Activated CD8-positive, alpha-beta T cell treated with anti-CD3 and anti-CD28 coated beads for 36 hours (primary cell): Measurements from ENCODE around the gene SLC26A2. TPM values are rescaled to one million over a fixed set of nuclear protein-coding genes. Genes with fewer than 3 reads are reported as not detected.

Experiments used
- ATAC-seq: fragments of 200-7000 bp; cut with Tn5 transposase; one replicate; pipeline ENCODE4 v1.10.0; 2021; ENCODE audit warnings: mild to moderate bottlenecking, moderate library complexity
- CTCF ChIA-PET: fragments of 350-600 bp; sonication (Branson Sonifier 250); formaldehyde crosslinking; loops from one replicate; lab custom pipeline; 2021; ENCODE audit warnings: antibody characterized with exemption; lab: Charles Lee
- POLR2A ChIA-PET: fragments of 350-600 bp; sonication (Branson Sonifier 250); formaldehyde crosslinking; loops from one replicate; lab custom pipeline; 2021; ENCODE audit warnings: antibody characterized with exemption; lab: Charles Lee
- DNase-seq: peaks from one replicate; pipeline ENCODE4 v3.0.0-alpha.2; 2020
- H3K27ac Mint-ChIP-seq: one replicate; pipeline ENCODE4 v1.8.0; 2021; ENCODE audit warnings: mild to moderate bottlenecking, mixed read lengths
- H3K27me3 Mint-ChIP-seq: one replicate; pipeline ENCODE4 v1.8.0; 2021; ENCODE audit warnings: mixed read lengths
- H3K36me3 Mint-ChIP-seq: one replicate; pipeline ENCODE4 v1.8.0; 2021; ENCODE audit warnings: low read depth, mixed read lengths
- H3K4me1 Mint-ChIP-seq: one replicate; pipeline ENCODE4 v1.8.0; 2021; ENCODE audit warnings: low read depth, mixed read lengths
- H3K4me3 Mint-ChIP-seq: one replicate; pipeline ENCODE4 v1.8.0; 2021; ENCODE audit warnings: mild to moderate bottlenecking, moderate library complexity, mixed read lengths
- H3K9me3 Mint-ChIP-seq: one replicate; pipeline ENCODE4 v1.8.0; 2021; ENCODE audit warnings: mixed read lengths
- intact Hi-C: fragments of 100-400 bp; cut with micrococcal nuclease; formaldehyde crosslinking; loops from one replicate; pipeline ENCODE4 v1.10.0; 2022
- total RNA-seq, 2 experiments: library from RNA; stranded (reverse); gene quantifications; one replicate each; pipeline ENCODE4 v1.2.3, GENCODE V29; 2021
- TF ChIP-seq, protein P1 (sequence below): fragments of 200-600 bp; IDR thresholded peaks from one replicate; pipeline ENCODE4 v1.8.0; 2022; ENCODE audit warnings: antibody characterized with exemption, mild to moderate bottlenecking

Gene SLC26A2
- total RNA-seq, 2 experiments from 2014 or later: 5.0 to 5.3 TPM

- TF ChIP-seq, protein P1, sequence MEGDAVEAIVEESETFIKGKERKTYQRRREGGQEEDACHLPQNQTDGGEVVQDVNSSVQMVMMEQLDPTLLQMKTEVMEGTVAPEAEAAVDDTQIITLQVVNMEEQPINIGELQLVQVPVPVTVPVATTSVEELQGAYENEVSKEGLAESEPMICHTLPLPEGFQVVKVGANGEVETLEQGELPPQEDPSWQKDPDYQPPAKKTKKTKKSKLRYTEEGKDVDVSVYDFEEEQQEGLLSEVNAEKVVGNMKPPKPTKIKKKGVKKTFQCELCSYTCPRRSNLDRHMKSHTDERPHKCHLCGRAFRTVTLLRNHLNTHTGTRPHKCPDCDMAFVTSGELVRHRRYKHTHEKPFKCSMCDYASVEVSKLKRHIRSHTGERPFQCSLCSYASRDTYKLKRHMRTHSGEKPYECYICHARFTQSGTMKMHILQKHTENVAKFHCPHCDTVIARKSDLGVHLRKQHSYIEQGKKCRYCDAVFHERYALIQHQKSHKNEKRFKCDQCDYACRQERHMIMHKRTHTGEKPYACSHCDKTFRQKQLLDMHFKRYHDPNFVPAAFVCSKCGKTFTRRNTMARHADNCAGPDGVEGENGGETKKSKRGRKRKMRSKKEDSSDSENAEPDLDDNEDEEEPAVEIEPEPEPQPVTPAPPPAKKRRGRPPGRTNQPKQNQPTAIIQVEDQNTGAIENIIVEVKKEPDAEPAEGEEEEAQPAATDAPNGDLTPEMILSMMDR: no peak
- ATAC-seq (no peak), DNase-seq (no peak)
- H3K27me3 Mint-ChIP-seq: peaks cover 2% of the 10 kb centered on the region
- H3K9me3 Mint-ChIP-seq: no peaks in the 10 kb centered on the region
- no peak overlapping the region for H3K4me3 Mint-ChIP-seq
- ChIA-PET CTCF (interaction anchor here (1.7 kb wide), 1 partner anchor 68 kb away, joined by 5 read pairs; no protein-coding TSS in a partner anchor), POLR2A (interaction anchor here (1.0 kb wide), 1 partner anchor 12 kb away, joined by 3 read pairs; no protein-coding TSS in a partner anchor)
- intact Hi-C loops: no loop called here
- no peaks in the 10 kb centered on the region for H3K4me1 Mint-ChIP-seq
- no peak overlapping the region for H3K27ac Mint-ChIP-seq
- no peaks in the 10 kb centered on the region for H3K36me3 Mint-ChIP-seq
Observed at GRCh38 chr5:149922950-149923349, 37.6 kb upstream of the SLC26A2 start.

DNA sequence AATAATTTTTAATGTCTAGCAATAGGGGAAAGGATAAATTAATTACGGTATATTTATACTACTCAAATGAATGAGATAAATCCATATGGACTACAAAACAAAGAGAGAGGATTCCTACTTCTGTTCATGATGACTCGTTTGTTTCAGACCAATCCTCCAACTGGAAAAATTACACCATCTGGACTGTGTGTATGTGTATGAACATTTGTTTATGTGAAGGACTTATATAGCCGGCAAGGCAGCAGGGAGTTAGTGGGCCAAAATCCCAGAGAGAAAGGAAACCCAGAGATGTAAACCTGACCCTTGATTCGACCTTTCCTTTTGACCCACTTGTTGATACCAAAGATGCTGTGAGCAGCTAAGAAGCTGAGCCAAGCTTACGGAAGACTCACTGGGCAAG lies 36.1 kb upstream of the SLC26A2 start:
- no peak overlapping the region for H3K27ac Mint-ChIP-seq
- peaks cover 2% of the 10 kb centered on the region for H3K27me3 Mint-ChIP-seq
- H3K4me3 Mint-ChIP-seq: no peak overlapping the region
- TF ChIP-seq, protein P1: no peak
- H3K36me3 Mint-ChIP-seq: no peaks in the 10 kb centered on the region
- ATAC-seq: no peak
- H3K4me1 Mint-ChIP-seq: no peaks in the 10 kb centered on the region
- intact Hi-C loops: no loop called here
- no peaks in the 10 kb centered on the region for H3K9me3 Mint-ChIP-seq
- ChIA-PET POLR2A (no interaction called here), CTCF (no interaction called here)
- no peak for DNase-seq

GRCh38 chr5:149930043-149930748 lies 30.4 kb upstream of the SLC26A2 start:
- Mint-ChIP-seq H3K4me1 (peaks cover 3% of the 10 kb centered on the region), H3K27ac (no peak overlapping the region), H3K9me3 (no peaks in the 10 kb centered on the region), H3K27me3 (peaks cover 15% of the 10 kb centered on the region), H3K36me3 (no peaks in the 10 kb centered on the region), H3K4me3 (no peak overlapping the region)
- TF ChIP-seq, protein P1: no peak
- no peak for DNase-seq
- intact Hi-C loops: no loop called here
- no peak for ATAC-seq
- CTCF ChIA-PET: interaction anchor here (1.2 kb wide), 1 partner anchor 100 kb away, joined by 4 read pairs; no protein-coding TSS in a partner anchor
- POLR2A ChIA-PET: no interaction called here

- peaks cover 3% of the 10 kb centered on the region for H3K4me1 Mint-ChIP-seq
- H3K27ac Mint-ChIP-seq: no peak overlapping the region
- no peaks in the 10 kb centered on the region for H3K9me3 Mint-ChIP-seq
- peaks cover 15% of the 10 kb centered on the region for H3K27me3 Mint-ChIP-seq
- intact Hi-C loops: no loop called here
- no peak overlapping the region for H3K4me3 Mint-ChIP-seq
- DNase-seq (no peak), ATAC-seq (no peak)
- TF ChIP-seq, protein P1: no peak
- ChIA-PET POLR2A (no interaction called here), CTCF (interaction anchor here (1.2 kb wide), 1 partner anchor 101 kb away, joined by 4 read pairs; no protein-coding TSS in a partner anchor)
- no peaks in the 10 kb centered on the region for H3K36me3 Mint-ChIP-seq
Observed at GRCh38 chr5:149930749-149931574, 29.6 kb upstream of the SLC26A2 start.
